ENCODE data around the gene TRIM62.

Gene TRIM62

DNA sequence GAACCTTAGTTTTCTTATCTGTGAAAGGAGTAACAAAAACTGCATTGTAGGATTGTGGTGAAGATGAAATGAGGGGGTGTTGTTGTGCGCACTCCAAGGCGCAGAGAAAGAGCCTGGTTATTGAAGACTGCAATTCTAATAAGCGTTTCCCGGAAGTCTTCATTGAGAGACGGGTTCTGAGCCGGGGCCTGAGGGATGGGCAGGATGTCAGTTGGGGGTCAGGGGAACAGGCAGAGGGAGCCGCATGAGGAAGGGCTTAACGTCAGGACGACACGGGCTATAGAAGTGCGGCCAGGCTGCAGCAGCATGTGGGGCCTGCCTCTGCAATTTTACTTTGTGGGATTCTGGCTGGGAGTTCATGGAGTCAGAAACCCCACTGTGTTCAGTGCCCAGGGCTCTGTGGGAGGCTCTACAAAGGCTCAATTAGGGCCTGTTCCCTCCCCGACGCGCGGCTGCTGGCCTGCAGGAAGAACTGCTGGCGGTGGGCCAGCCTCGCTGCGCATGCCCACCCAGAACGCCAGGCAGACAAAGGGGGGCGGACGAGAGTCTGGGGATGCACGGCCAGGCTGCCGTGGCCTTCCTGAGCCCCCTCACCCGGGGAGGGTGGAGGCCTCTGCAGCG, 20.7 kb downstream of the TRIM62 start:
- DNase-seq (ENCODE audit: low read depth, low spot score), result no peak

DNA sequence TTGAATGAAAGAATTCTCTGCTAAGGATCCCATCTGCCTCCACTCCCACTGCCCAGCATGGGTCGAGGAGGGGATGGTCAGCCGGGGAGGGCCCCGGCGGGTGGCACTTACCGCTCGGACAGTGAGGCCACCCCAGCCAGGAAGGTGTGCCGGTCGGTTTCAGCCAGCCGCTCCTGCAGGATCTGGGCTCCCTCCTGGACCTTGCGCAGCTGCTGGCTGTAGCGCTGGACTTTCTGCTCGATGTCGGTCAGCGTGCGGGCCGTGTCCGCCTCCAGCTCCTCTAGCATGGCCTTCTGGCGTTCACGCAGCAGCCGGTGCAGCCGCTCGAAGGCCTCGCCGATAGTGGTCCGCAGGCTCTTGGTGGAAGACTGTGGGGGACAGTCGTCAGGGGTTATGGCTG, 22.3 kb downstream of the TRIM62 start:
- no peak for DNase-seq (ENCODE audit: low read depth, low spot score)

DNA sequence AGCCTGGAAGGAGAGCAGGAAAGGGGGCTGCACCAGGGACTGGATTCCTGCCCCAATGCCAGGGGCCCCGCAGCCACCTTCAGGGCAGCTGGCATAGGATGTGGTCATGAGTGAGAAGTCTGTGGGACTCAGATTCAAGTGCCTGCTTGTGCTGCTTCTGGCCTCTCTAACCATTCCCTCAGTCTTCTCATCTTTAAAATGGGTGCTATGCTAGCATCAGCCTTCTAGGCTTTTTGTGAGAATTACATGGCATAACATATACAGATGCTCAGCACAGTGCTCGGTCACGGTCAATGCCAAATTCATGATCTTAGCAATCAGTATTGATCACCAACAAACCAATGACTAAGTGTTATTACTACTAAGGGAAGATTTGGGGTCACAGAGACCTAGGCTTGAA, 23.5 kb downstream of the TRIM62 start:
- no peak for DNase-seq (ENCODE audit: low read depth, low spot score)

DNA sequence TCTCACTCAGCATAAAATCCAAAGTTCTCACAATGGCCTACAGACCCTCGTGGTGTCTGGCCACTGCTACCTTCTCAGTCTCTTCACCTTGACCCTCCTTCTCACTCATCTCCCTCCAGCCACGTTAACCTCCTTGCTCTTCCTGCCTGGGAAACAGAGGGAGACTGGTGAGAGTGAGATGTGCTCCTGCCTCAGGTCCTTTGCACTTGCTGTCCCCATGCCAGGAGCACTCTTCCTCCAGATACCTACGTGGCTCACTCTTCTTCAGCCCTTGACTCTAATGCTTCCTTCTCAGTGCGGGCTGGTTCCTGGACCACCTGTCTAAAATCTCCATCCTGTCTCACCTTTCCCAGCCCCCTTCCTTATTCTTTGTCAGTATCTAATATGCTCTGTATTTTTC, 24.7 kb downstream of the TRIM62 start:
- DNase-seq (ENCODE audit: low read depth, low spot score), result no peak

DNA sequence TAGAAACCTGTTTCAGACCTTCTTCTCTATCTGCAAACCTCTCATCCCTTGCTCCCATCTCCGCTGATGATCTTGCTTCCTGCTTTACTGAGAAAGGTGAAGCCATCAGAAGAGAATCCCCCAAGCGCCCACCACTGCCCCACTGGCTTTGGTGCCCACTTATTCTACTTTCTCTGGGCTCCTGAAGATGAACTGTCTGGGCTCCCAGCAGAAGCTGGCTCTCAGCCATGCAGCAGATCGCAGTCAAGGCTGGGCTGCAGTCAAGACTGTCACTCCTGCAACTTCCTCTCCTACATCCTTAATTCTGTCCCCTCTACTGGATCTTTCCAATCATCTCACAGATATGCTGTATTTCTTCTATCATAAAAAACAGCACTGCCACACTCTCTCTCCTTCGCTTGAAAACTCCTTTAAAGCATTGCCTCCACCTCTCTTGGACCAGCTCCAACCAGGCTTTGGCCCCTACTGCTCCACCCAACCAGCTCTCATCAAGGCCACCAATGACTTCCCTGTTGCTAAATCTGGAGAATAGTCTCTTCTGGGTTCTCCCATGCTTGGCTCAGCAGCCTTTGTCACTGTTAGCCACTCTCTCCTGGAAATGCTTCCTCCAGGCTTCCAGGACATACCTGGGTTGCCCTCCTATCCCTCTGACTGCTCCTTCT, 25.8 kb downstream of the TRIM62 start:
- DNase-seq (ENCODE audit: low read depth, low spot score), result no peak

DNA sequence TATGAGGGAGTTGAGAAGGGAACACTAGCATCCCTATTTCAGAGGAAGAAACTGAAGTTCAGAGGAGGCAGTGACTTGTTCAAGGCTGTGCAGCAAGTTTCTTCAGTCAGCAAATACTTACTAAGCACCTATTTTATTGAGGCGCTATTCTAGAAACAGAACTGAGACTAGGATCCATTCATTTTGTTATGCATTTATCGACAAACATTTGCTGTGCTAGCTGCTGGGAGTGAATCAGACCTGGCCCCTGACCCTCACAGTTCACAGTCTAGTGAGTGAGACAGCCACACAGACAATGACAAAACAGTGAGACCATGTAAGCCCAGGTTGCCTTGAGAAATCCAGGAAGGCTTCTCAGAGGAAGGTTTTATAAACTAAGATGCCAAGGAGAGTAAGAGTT, 28.2 kb downstream of the TRIM62 start:
- DNase-seq (ENCODE audit: low read depth, low spot score), result no peak

DNA sequence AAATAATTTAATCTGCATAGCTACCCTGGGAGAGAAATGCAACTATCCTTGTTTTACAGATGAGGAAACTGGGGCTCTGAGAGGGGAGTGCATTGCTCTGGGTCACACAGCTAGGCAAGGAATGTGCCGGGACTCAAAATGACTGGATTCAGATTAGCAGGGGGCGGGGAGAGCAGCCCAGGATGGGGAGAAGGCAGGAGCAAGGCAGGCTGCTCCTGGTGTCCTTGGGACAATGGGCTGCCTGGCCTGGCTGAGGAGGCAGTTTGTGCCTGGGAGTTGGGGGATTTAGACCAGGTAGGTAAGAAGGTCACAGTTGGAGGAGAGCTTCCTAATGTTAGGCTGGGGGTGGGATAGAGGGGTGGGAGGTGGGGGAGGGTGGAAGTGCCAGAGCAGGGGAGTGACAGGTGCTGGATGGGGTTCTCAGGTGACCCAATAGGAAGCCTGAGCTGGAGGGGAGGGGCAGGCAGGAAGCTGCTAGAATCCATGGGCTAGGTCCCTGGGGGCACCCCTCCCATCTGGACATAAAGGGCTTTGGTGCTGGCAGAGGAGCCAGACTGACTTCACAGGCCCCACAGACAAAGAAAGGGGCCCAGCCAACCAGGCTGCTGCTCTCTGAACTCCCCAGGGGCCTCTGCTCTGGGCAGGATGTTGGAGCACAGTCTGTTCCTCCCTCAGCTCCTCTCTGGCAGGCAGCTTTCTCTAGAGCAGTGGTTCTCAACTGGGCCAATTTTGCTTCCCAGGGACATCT, 29.0 kb downstream of the TRIM62 start:
- DNase-seq (ENCODE audit: low read depth, low spot score), result no peak

DNA sequence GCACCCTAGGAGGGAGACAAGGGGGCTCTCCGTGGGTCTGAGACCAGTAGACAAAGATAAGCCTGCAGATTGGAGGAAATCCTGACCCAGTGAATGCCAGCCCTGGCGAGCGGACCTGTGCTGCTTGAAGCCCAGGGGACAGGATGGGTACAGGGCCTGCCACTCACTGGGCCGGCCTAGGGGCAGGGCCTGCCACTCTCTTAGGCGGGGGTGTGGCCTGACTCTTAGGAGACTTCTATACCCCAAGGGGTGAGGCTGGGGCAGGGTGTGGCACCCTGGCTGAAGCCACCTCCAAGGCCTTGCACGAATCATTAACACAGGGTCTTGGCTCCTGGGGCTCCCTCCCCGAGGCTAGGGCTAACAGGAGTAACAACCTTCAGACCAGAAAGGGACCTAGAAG, 30.7 kb downstream of the TRIM62 start:
- no peak for DNase-seq (ENCODE audit: low read depth, low spot score)

DNA sequence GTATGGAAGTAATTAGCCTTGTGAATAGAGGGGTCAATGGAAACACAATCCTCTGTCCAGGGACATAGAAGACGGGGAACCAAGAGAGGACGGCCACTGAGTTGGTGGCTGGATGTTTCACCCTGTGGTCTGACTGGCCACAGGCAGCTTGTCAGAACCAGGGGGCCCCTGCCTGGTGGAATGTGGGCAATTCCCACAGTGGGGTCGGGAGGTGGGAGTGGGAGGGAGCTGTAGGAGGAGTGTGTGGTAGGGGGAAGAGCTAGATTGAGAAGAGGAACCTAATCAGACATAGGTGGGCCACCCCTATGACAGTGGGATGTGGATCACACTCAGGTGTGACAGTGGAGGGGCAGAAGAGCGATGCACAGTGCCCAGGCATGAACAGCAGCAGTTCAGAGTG, 31.3 kb downstream of the TRIM62 start:
- no peak for DNase-seq (ENCODE audit: low read depth, low spot score)

DNA sequence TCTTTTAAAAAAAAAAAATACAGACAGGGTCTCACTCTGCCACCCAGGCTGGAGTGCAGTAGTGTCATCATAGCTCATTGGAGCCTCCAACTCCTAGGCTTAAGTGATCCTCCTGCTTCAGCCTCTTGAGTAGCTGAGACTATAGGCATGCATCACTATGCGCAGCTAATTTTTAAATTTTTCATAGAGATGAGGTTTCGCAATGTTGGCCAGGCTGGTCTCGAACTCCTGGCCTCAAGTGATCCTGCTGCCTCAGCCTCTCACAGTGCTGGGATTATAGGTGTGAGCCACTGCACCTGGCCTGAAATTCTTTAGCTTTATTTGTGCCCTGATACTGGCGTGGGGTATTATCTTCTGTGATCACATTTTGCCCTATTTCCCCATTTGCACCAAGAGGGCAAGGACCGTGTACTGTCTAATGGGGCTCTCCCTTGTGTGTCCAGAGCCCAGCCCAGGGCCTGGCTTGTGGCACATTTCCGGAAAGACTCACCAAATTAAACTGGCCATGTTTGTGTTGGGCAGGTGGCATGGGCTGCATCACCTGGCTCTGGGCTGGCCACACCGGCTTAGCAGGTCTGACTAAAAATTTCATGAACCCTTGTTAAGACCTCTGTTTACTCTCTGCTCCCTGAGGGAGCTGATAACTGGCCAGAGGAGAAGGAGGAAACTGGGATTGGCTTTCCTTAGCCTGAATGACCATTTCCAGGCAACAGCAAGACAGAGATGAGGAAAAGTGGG, 32.2 kb downstream of the TRIM62 start:
- no peak for DNase-seq (ENCODE audit: low read depth, low spot score)

DNA sequence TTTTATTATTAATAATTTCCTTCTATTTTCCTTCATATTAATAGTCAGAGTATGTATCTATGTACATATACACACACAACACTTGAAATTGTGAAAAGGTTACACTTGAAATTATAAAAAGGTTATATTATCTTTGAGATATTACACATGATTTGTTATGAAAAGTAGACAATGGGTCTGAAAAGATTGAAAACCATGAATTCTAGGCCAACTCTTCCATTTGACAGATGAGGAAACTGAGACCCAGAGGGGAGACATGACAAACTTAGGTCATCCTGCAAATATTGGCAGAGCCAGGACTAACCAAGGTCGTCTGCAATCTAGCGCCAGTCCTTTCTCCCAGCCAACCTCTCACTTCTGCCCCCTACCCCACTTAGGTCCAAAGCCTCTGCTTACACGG, 33.2 kb downstream of the TRIM62 start:
- no peak for DNase-seq (ENCODE audit: low read depth, low spot score)

DNA sequence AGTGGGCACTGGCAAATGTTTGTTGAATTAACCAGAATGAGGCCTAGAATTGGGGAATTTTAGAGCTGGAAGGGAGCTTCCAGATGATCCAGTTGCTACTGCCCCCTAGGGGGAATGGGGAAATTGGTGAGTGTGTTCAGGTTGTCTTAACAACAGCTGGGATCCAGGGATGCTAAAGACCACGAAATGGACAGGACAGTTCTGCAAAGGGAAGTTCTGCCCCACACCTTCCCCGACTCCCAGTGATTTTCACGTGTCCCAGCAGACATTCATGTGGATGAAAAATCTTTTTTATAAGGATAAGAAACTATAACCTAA, 33.9 kb downstream of the TRIM62 start:
- no peak for DNase-seq (ENCODE audit: low read depth, low spot score)

DNA sequence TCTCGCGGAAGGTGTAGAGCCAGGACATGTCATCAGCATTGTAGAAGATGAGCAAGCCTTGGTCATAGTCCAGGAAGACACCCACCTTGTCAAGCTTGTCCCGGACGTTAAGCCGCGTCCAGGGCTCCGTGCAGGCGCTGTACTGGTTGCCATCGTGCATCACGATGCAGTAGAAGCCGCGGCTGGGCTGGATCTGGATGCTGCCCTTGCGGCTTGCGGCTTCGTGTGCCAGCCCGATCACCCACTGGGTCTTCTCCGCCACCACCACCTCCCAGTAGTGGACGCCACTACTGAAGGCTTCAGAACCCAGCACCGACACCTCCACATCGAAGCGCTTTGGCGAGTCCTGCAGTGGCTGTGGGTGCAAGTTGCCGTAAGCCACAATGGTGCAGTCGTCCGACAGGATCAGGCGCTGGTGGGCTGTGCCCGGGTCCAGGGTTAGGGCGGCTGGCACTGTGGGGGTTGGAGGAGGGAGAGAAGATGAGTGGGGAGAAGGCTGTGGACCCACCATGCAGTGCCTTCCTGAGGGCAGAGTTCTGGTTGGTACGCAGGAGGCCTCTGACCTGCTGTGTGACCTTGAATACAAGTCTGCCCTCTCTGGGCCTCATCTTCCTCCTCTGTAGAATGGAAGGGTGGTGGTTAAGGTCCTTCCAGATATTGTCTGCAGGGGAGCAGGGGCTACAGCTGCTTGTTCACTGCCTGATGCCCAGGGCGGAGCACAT, 34.4 kb downstream of the TRIM62 start:
- no peak for DNase-seq (ENCODE audit: low read depth, low spot score)

DNA sequence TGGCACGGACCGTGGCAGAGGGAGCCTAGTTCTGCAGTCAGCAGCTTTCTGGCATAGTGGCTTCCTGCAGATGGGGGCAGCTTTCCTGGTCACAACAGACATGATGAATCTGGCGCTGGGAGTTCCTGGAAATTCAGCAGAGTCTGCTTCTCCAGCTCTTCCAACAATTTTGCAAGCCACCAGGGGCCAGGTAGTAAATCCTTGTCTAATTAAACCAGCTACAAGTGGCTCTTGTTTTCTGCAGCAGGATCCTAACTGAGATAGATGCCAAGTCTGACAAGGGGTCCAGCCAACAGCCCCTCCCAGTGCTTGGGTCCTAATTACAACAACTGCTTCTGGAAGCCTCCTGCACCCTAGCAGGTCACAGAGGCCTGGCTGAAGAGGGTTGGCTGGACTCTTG, 35.8 kb downstream of the TRIM62 start:
- no peak for DNase-seq (ENCODE audit: low read depth, low spot score)

DNA sequence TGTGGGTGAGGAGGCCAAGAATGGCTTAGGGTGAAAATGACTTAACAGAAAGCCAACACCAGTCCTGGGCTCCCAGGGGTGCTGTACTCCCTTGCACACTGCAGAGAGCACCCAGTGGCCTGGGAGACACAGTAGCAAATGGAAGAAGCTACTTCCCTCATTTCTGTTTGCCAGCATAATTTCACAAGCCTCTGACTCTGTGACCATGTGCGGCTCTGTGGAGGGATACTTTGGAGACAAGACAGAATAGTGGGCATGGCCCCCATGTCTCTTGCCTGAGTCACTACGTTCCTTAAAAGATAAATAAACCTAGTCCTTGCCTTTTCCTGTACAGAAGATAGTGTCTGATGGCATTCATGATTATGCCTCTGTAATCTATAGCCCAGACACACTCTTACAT, 38.1 kb downstream of the TRIM62 start:
- DNase-seq (ENCODE audit: low read depth, low spot score), result no peak

DNA sequence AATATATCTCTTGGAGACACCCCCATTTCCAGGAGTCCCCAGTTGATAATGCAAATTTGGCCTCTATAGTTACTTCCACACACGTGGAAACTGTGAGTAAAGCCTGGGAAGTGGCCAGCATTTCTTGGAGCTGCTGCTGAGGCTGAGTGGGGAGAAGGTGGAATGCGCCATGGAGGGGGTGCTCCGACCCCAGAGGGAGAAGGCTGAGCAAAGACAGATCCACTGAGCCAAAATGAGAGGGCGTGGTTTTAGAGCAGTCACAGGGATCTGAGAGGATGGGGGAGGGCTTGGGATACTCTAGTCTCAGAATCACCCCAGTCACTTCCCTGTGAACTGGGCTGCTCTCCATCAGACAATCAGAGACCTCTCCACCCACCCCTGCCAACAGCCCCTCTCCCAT, 38.7 kb downstream of the TRIM62 start:
- no peak for DNase-seq (ENCODE audit: low read depth, low spot score)

DNA sequence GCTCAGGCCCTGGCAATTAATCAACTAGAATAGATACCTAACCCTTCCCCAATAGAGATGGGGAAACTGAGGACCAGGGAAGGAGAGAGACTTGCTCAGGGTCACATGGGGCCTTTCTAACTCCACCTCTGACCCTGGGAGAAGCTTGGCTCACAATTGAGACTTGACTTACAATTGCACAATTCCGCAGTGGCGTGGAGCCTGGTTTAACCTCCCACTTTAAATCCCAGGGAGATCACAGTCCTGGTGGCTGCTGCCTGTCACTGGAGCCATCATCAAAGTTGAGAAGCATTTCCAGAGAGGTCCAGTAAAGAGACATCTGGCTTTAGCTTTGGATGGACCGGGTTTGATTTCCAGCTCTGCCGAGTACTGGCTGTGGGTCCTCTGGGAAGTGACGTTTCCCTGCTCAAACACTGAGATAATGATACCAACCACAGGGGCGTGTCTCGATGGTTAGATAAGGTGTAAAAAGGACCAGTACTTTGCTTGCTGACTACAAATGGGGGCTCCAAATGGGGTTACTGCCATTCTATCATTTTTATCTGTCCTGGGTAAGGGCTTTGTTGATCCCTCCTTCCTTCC, 39.3 kb downstream of the TRIM62 start:
- no peak for DNase-seq (ENCODE audit: low read depth, low spot score)

DNA sequence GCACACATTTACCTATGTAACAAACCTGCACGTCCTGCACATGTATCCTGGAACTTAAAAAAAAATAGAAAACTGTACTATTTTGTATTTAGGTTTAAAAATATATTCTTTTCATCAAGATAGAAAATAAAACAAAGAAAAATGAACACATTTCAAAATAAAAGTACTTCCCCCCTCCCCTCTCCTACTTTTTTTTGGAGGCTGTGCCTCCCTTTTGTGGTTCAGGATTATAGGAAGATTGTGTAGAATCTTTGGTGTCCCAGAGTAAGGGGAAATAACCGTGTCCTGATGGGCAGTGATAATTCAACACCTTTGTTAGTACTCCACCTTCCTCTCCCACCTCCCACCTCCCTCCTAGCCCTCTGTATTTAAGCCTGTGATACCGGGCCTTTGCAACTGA, 40.1 kb downstream of the TRIM62 start:
- DNase-seq (ENCODE audit: low read depth, low spot score), result no peak

DNA sequence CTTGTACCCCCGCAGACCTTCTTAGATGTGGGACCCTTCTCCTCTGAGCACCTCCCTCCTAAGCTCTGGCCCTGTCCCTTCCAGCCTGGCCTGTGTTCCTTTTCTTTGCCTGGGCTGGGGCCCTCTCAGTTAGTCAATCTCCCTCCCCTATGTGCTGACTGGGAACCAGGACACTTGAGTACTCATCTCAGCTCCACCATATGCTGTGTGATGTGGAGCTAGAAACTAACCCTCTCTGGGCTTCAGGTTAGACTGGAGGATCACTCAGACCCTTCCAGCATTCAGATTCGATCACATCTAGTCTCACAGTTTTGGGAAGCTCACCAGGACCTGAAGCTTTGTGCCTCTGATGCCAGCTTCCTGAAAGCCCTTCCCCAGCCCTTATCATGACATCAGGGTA, 40.6 kb downstream of the TRIM62 start:
- DNase-seq (ENCODE audit: low read depth, low spot score), result no peak

DNA sequence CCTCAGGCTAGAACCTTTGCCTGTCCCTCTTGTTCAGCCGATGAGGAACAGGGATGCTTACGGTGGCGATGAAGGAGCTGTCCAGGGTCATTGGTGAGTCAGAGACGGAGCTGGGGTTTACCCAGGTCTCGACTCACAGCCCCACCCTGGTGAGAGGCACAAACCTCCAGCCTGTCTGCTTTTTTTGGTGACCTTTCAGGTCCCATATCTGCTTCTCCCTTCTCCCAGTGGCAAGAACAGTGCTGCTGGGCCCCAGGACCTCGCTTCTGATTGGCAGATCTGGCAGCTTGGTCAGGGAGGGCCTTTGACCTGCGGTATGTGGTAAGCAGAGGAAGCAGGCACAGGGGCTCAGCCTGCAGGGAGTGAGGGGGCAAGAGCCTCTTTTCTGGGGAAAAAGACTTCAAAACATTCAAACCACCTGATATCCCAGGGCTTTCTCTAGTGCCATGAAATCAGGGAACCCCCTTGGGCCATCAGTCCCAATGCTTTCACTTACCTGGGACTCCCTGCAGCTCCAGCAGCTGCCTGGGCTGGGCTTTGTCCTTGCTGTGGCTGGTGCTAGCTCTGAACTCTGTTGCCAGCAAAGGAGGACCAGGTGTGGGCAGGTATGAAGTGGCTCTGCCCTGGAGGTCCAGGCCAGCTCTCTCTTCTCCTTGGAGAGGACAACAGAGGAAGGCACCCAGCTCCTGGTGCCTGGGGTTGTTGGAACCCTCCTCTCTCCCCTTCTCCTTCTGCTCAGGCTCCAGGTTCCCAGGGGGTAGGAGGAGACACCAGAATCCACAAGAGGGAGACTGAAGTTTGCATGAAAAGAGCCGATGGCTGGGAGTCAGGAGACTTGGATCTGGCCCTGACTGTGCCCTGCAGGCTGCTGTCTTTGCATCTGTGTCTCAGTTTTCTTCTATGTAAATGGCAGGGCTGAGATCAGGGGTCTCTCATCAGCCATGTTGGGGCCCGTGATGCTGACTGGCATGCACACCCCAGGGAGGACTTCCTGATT, 41.4 kb downstream of the TRIM62 start:
- no peak for DNase-seq (ENCODE audit: low read depth, low spot score)

Data from activated naive CD8-positive, alpha-beta T cell treated with anti-CD3 and anti-CD28 coated beads, Interleukin-2, amount 50 U/mL, for 16 hours (primary cell).